Type B pancreatic cell (in vitro differentiated cells): ENCODE data around the gene GGTA1. TPM values are rescaled to one million over a fixed set of nuclear protein-coding genes. Genes with fewer than 3 reads are reported as not detected.

ENCODE experiments used
- DNase-seq: peaks from one replicate; pipeline ENCODE4 v3.0.0; 2021; ENCODE audit warnings: mixed read lengths; ENCODE audit not compliant: unreplicated experiment; ENCODE audit errors: extremely low spot score
- H3K27ac Mint-ChIP-seq: 2 replicates; pipeline ENCODE4 v1.8.0; 2021; ENCODE audit warnings: mild to moderate bottlenecking, mixed read lengths
- H3K27me3 Mint-ChIP-seq: 2 replicates; pipeline ENCODE4 v1.8.0; 2021; ENCODE audit warnings: mixed read lengths
- H3K36me3 Mint-ChIP-seq: 2 replicates; pipeline ENCODE4 v1.8.0; 2021; ENCODE audit warnings: mixed read lengths
- H3K4me1 Mint-ChIP-seq: one replicate; pipeline ENCODE4 v1.8.0; 2021; ENCODE audit warnings: mixed read lengths; ENCODE audit not compliant: unreplicated experiment
- H3K4me3 Mint-ChIP-seq: 2 replicates; pipeline ENCODE4 v1.8.0; 2021; ENCODE audit warnings: mild to moderate bottlenecking, mixed read lengths
- H3K9me3 Mint-ChIP-seq: 2 replicates; pipeline ENCODE4 v1.8.0; 2021; ENCODE audit warnings: mixed read lengths
- total RNA-seq: library from RNA; stranded (reverse); gene quantifications from 2 replicates; pipeline ENCODE4 v1.2.1, GENCODE V29; 2021; ENCODE audit warnings: low replicate concordance
- TF ChIP-seq, protein P1 (sequence below): fragments of 200-600 bp; sonication (generic); conservative IDR thresholded peaks from 2 replicates; pipeline ENCODE4 v1.5.0; 2021; ENCODE audit warnings: antibody characterized with exemption, mild to moderate bottlenecking

GGTA1 gene
- total RNA-seq, 1 donor from 2014 or later = not detected

- Mint-ChIP-seq H3K9me3 (no peaks in the 10 kb centered on the region), H3K36me3 (no peaks in the 10 kb centered on the region), H3K27me3 (peaks cover 15% of the 10 kb centered on the region)
Observed at GRCh38 chr9:121424024-121424432, 75.6 kb downstream of the GGTA1 start.

GRCh38 chr9:121411993-121412392 lies 87.7 kb downstream of the GGTA1 start:
- Mint-ChIP-seq H3K27me3 (peaks cover 15% of the 10 kb centered on the region), H3K4me3 (no peak overlapping the region), H3K4me1 (no peaks in the 10 kb centered on the region), H3K9me3 (no peaks in the 10 kb centered on the region), H3K27ac (no peak overlapping the region), H3K36me3 (no peaks in the 10 kb centered on the region)
- no peak for DNase-seq
- TF ChIP-seq, protein P1, sequence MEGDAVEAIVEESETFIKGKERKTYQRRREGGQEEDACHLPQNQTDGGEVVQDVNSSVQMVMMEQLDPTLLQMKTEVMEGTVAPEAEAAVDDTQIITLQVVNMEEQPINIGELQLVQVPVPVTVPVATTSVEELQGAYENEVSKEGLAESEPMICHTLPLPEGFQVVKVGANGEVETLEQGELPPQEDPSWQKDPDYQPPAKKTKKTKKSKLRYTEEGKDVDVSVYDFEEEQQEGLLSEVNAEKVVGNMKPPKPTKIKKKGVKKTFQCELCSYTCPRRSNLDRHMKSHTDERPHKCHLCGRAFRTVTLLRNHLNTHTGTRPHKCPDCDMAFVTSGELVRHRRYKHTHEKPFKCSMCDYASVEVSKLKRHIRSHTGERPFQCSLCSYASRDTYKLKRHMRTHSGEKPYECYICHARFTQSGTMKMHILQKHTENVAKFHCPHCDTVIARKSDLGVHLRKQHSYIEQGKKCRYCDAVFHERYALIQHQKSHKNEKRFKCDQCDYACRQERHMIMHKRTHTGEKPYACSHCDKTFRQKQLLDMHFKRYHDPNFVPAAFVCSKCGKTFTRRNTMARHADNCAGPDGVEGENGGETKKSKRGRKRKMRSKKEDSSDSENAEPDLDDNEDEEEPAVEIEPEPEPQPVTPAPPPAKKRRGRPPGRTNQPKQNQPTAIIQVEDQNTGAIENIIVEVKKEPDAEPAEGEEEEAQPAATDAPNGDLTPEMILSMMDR = no peak

More at GRCh38 chr9:121424024-121424432, 75.6 kb downstream of the GGTA1 start:
- Mint-ChIP-seq H3K4me1 (no peaks in the 10 kb centered on the region), H3K4me3 (no peak overlapping the region), H3K27ac (no peak overlapping the region)
- TF ChIP-seq, protein P1 = no peak
- DNase-seq = no peak

DNA sequence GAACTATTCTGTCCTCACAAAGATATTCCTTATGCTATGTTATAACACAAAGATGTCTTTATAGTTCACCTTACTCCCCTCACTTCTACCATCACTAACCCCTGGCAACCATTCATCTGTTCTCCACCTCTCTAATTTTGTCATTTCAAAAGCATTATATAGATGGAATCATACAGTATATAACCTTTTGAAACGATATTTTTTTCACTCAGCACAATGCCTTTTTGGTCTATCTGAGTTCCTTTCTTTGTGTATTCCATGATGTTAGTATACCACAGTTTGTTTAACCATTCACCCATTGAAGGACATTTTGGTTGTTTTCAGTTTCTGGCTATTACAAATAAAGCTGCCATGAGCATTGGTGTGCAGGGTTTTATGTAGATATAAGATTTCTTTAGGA lies 93.7 kb downstream of the GGTA1 start:
- TF ChIP-seq, protein P1 = no peak
- no peaks in the 10 kb centered on the region for H3K4me1 Mint-ChIP-seq
- H3K36me3 Mint-ChIP-seq = no peaks in the 10 kb centered on the region

More for the DNA sequence above, 93.7 kb downstream of the GGTA1 start:
- H3K27me3 Mint-ChIP-seq = peaks cover 20% of the 10 kb centered on the region
- no peak for DNase-seq
- no peaks in the 10 kb centered on the region for H3K9me3 Mint-ChIP-seq
- no peak overlapping the region for H3K27ac Mint-ChIP-seq
- H3K4me3 Mint-ChIP-seq = no peak overlapping the region

Other genes with a start within 250 kb of the GGTA1 start
- gene GSN, start 231.7 kb downstream of the GGTA1 start, total RNA-seq = 80.0 and 159 TPM in 2 replicates
- 30.7 and 35.3 TPM in 2 replicates for gene STOM, start 129.6 kb downstream of the GGTA1 start, total RNA-seq
- 49.7 and 57.2 TPM in 2 replicates for gene DAB2IP, start 151.8 kb upstream of the GGTA1 start, total RNA-seq